Neural progenitor cell (in vitro differentiated cells): ENCODE measurements around the gene ANKRD18B. TPM values are rescaled to one million over a fixed set of nuclear protein-coding genes. Genes with fewer than 3 reads are reported as not detected.
"Not testable (repeated sequence)": the region's sequence is repeated elsewhere in the genome, so short reads cannot be mapped to it uniquely, and the experiment has no call there.

Experiments
- DNase-seq: peaks from one replicate; pipeline ENCODE4 v3.0.0-alpha.2; 2016; ENCODE audit warnings: low spot score
- H2AFZ ChIP-seq: fragments of 200-600 bp; sonication (generic); replicated peaks from 2 replicates; pipeline ENCODE4 v1.6.1; 2016; ENCODE audit warnings: antibody characterized with exemption
- H3F3A ChIP-seq: fragments of 200-600 bp; sonication (generic); 2 replicates; pipeline ENCODE4 v1.6.1; 2016; ENCODE audit warnings: antibody characterized with exemption, low read depth
- H3K27ac ChIP-seq: fragments of 200-600 bp; sonication (generic); 2 replicates; pipeline ENCODE4 v1.5.1; 2016; ENCODE audit warnings: mild to moderate bottlenecking
- H3K27me3 ChIP-seq: fragments of 200-600 bp; sonication (generic); 2 replicates; pipeline ENCODE4 v1.6.1; 2016; ENCODE audit warnings: mild to moderate bottlenecking, moderate library complexity
- H3K36me3 ChIP-seq: fragments of 200-600 bp; sonication (generic); 2 replicates; pipeline ENCODE4 v1.5.1; 2016
- H3K4me1 ChIP-seq: fragments of 200-600 bp; sonication (generic); 2 replicates; pipeline ENCODE4 v1.6.1; 2016; ENCODE audit warnings: mixed run types
- H3K4me2 ChIP-seq: fragments of 200-600 bp; sonication (generic); 2 replicates; pipeline ENCODE4 v1.6.1; 2016
- H3K4me3 ChIP-seq: fragments of 200-600 bp; sonication (generic); 2 replicates; pipeline ENCODE4 v1.5.1; 2016
- H3K79me2 ChIP-seq: fragments of 200-600 bp; sonication (generic); 2 replicates; pipeline ENCODE4 v1.6.1; 2016; ENCODE audit warnings: low read depth
- H3K9ac ChIP-seq: fragments of 200-600 bp; sonication (generic); 2 replicates; pipeline ENCODE4 v1.6.1; 2016
- H3K9me3 ChIP-seq: fragments of 200-600 bp; sonication (generic); 2 replicates; pipeline ENCODE4 v1.5.1; 2016; ENCODE audit warnings: low read depth
- H4K20me1 ChIP-seq: fragments of 200-600 bp; sonication (generic); 2 replicates; pipeline ENCODE4 v1.6.1; 2016; ENCODE audit warnings: low read depth
- H3K27ac Mint-ChIP-seq: 3 replicates; pipeline ENCODE4 v1.8.0; 2021; ENCODE audit warnings: mixed read lengths
- H3K27me3 Mint-ChIP-seq: 2 replicates; pipeline ENCODE4 v1.8.0; 2022; ENCODE audit warnings: low read depth, mild to moderate bottlenecking, inconsistent platforms, moderate library complexity, mixed read lengths; ENCODE audit not compliant: insufficient read depth
- H3K36me3 Mint-ChIP-seq: 3 replicates; pipeline ENCODE4 v1.8.0; 2021; ENCODE audit warnings: mixed read lengths
- H3K4me1 Mint-ChIP-seq: 3 replicates; pipeline ENCODE4 v1.8.0; 2021; ENCODE audit warnings: mixed read lengths
- H3K4me3 Mint-ChIP-seq: 3 replicates; pipeline ENCODE4 v1.8.0; 2021; ENCODE audit warnings: mild to moderate bottlenecking, moderate library complexity, mixed read lengths
- H3K9me3 Mint-ChIP-seq: 3 replicates; pipeline ENCODE4 v1.8.0; 2020; ENCODE audit warnings: mixed read lengths
- CTCF ChIP-seq: fragments of 200-600 bp; sonication (generic); IDR thresholded peaks from 2 replicates; pipeline ENCODE4 v1.5.1; 2017; ENCODE audit warnings: antibody characterized with exemption, mild to moderate bottlenecking
- EZH2 ChIP-seq: fragments of 200-600 bp; sonication (generic); IDR thresholded peaks from 2 replicates; pipeline ENCODE4 v1.6.1; 2017; ENCODE audit warnings: antibody characterized with exemption, mild to moderate bottlenecking, moderate library complexity
- EZH2phosphoT487 ChIP-seq: fragments of 200-600 bp; sonication (generic); IDR thresholded peaks from 2 replicates; pipeline ENCODE4 v1.6.1; 2017; ENCODE audit warnings: antibody characterized with exemption
- total RNA-seq: library from RNA; depleted of rRNA; stranded (reverse); fragments of >200 nt; gene quantifications from 2 replicates; pipeline ENCODE4 v1.2.3, GENCODE V29; 2015; ENCODE audit warnings: low replicate concordance

The ANKRD18B gene
- total RNA-seq, 1 donor from 2014 or later: 14.7 TPM

DNA sequence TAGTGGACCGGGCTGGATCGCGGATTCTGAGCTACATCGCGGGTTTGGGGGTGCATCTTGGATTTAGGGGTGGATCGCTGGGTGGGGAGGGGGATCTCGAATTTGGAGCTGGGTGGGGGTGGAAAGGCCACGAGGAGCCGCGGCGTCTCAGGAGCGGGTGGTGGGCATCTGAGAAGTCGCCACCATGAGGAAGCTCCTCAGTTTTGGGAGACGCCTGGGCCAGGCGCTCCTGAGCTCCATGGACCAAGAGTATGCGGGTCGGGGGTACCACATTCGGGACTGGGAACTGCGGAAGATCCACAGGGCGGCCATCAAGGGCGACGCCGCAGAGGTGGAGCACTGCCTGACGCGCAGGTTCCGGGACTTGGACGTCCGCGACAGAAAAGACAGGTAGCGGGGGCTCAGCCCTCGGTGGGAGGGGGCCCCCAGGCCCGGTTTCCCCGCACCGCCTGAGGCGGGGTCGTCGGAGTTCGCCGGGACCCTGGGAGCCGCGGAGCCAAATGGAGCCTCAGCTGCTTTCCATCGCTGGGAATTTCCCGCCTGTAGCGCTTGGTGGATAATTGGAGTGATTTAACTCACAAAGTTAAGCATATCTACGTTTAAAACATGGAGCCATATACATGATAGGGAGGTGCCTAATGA, 376 bp downstream of the ANKRD18B start:
- Histone ChIP-seq H3K79me2 (peaks cover 5% of the 10 kb centered on the region), H2AFZ (peak overlapping the region; percentile 96), H4K20me1 (no peaks in the 10 kb centered on the region), H3K4me1 (peaks cover 6% of the 10 kb centered on the region), H3F3A (peaks cover 2% of the 10 kb centered on the region), H3K27ac (no peak overlapping the region), H3K4me3 (peak overlapping the region; percentile 65), H3K4me2 (peak overlapping the region; percentile 96), H3K27me3 (peaks cover 13% of the 10 kb centered on the region), H3K9ac (no peak overlapping the region), H3K9me3 (no peaks in the 10 kb centered on the region), H3K36me3 (no peaks in the 10 kb centered on the region)
- peak; percentile 39 for DNase-seq
- Mint-ChIP-seq H3K27me3 (peaks cover 2% of the 10 kb centered on the region), H3K4me3 (peak overlapping the region; percentile 97), H3K4me1 (peaks cover 10% of the 10 kb centered on the region), H3K27ac (no peak overlapping the region), H3K36me3 (no peaks in the 10 kb centered on the region), H3K9me3 (no peaks in the 10 kb centered on the region)
- TF ChIP-seq EZH2: peak; percentile 50
- no peak for TF ChIP-seq EZH2phosphoT487
- no peak for TF ChIP-seq CTCF

- H3K9me3 Mint-ChIP-seq, H4K20me1 ChIP-seq, H3K9me3 ChIP-seq, H3K27me3 Mint-ChIP-seq, DNase-seq, H2AFZ ChIP-seq, H3F3A ChIP-seq, H3K4me1 Mint-ChIP-seq, H3K27ac Mint-ChIP-seq, H3K27ac ChIP-seq, H3K4me3 Mint-ChIP-seq, H3K4me3 ChIP-seq, H3K36me3 Mint-ChIP-seq, H3K79me2 ChIP-seq, H3K4me1 ChIP-seq, H3K9ac ChIP-seq, H3K4me2 ChIP-seq, H3K36me3 ChIP-seq: not testable (repeated sequence)
- peaks cover 13% of the 10 kb centered on the region for H3K27me3 ChIP-seq
Observed at GRCh38 chr9:33528069-33528468, 4.0 kb downstream of the ANKRD18B start.

DNA sequence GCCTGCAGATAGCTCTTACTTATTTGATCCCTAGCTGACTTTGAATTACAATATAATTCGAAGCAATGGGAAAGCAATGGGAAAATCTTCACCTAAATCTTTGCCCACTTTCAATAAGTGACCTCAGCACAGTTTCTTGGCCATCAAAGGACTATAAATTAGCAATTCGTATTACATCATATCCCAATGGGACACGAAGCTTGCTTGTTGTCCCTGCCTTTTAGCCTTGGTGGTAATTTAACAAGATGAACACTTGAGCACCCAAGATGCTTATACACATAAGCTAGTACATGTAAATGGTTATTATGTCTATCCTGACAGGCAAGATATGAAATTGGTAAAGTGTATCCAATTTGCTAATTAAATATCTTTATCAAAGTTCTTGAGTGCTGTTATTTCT, 9.9 kb downstream of the ANKRD18B start:
- not testable (repeated sequence) for H3K27me3 Mint-ChIP-seq, H3K4me2 ChIP-seq, H3F3A ChIP-seq, H3K4me3 ChIP-seq, H3K4me1 ChIP-seq, H3K36me3 Mint-ChIP-seq, H2AFZ ChIP-seq, H3K36me3 ChIP-seq, H4K20me1 ChIP-seq, H3K9me3 Mint-ChIP-seq, H3K4me3 Mint-ChIP-seq, DNase-seq, H3K9me3 ChIP-seq, H3K27ac ChIP-seq, H3K27me3 ChIP-seq, H3K9ac ChIP-seq, H3K4me1 Mint-ChIP-seq, H3K79me2 ChIP-seq, H3K27ac Mint-ChIP-seq

GRCh38 chr9:33535541-33535940, 11.5 kb downstream of the ANKRD18B start:
- H4K20me1 ChIP-seq: no peaks in the 10 kb centered on the region
- Mint-ChIP-seq H3K36me3 (no peaks in the 10 kb centered on the region), H3K4me3 (no peak overlapping the region), H3K27ac (no peak overlapping the region), H3K4me1 (no peaks in the 10 kb centered on the region), H3K27me3 (no peaks in the 10 kb centered on the region), H3K9me3 (no peaks in the 10 kb centered on the region)
- no peak for TF ChIP-seq EZH2phosphoT487
- TF ChIP-seq CTCF: no peak
- TF ChIP-seq EZH2: no peak
- no peaks in the 10 kb centered on the region for H3K4me1 ChIP-seq
- H3K4me2 ChIP-seq: no peak overlapping the region
- H3K9ac ChIP-seq: no peak overlapping the region
- no peaks in the 10 kb centered on the region for H3K9me3 ChIP-seq
- no peaks in the 10 kb centered on the region for H3K36me3 ChIP-seq
- H3F3A ChIP-seq: no peaks in the 10 kb centered on the region
- no peaks in the 10 kb centered on the region for H3K27me3 ChIP-seq
- no peaks in the 10 kb centered on the region for H3K79me2 ChIP-seq
- H3K4me3 ChIP-seq: no peak overlapping the region
- no peak overlapping the region for H3K27ac ChIP-seq
- DNase-seq: no peak
- H2AFZ ChIP-seq: no peak overlapping the region

- not testable (repeated sequence) for H3K4me3 ChIP-seq, H3K27me3 Mint-ChIP-seq, H3K9me3 Mint-ChIP-seq, H3K4me1 Mint-ChIP-seq, H3K4me3 Mint-ChIP-seq, H3K27me3 ChIP-seq, DNase-seq, H3K36me3 Mint-ChIP-seq, H3K4me2 ChIP-seq, H3K27ac Mint-ChIP-seq, H3K36me3 ChIP-seq, H4K20me1 ChIP-seq, H3K4me1 ChIP-seq, H2AFZ ChIP-seq, H3K79me2 ChIP-seq, H3F3A ChIP-seq, H3K27ac ChIP-seq, H3K9ac ChIP-seq, H3K9me3 ChIP-seq
Observed at GRCh38 chr9:33543463-33543862, 19.4 kb downstream of the ANKRD18B start.

GRCh38 chr9:33545715-33546114, 21.7 kb downstream of the ANKRD18B start:
- H3K27ac ChIP-seq, H3F3A ChIP-seq, H3K4me3 Mint-ChIP-seq, H3K9ac ChIP-seq, H4K20me1 ChIP-seq, DNase-seq, H3K9me3 ChIP-seq, H3K36me3 ChIP-seq, H3K27me3 ChIP-seq, H3K36me3 Mint-ChIP-seq, H3K4me1 Mint-ChIP-seq, H3K27ac Mint-ChIP-seq, H3K4me3 ChIP-seq, H2AFZ ChIP-seq, H3K79me2 ChIP-seq, H3K4me2 ChIP-seq, H3K9me3 Mint-ChIP-seq, H3K27me3 Mint-ChIP-seq, H3K4me1 ChIP-seq: not testable (repeated sequence)

- not testable (repeated sequence) for H3K27ac ChIP-seq, H3K9me3 ChIP-seq, H4K20me1 ChIP-seq
Observed at GRCh38 chr9:33548816-33549215, 24.8 kb downstream of the ANKRD18B start.

More at GRCh38 chr9:33548816-33549215, 24.8 kb downstream of the ANKRD18B start:
- H3K9ac ChIP-seq, H3K27me3 Mint-ChIP-seq, H3K27me3 ChIP-seq, H3K9me3 Mint-ChIP-seq, H3K4me3 Mint-ChIP-seq, H3K4me2 ChIP-seq, H3K36me3 Mint-ChIP-seq, H3K4me3 ChIP-seq, H3K4me1 Mint-ChIP-seq, H3K27ac Mint-ChIP-seq, H3F3A ChIP-seq, H2AFZ ChIP-seq, DNase-seq, H3K79me2 ChIP-seq, H3K36me3 ChIP-seq, H3K4me1 ChIP-seq: not testable (repeated sequence)
